HG03064 (cell line): ENCODE measurements around the gene BTBD1.
"Not testable (repeated sequence)": the region's sequence is repeated elsewhere in the genome, so short reads cannot be mapped to it uniquely, and the experiment has no call there.

Experiments used
- ATAC-seq: cut with Tn5 transposase; IDR thresholded peaks from one replicate; pipeline ENCODE4 v1.9.1; 2021; ENCODE audit warnings: low read depth; ENCODE audit not compliant: unreplicated experiment

Gene BTBD1

DNA sequence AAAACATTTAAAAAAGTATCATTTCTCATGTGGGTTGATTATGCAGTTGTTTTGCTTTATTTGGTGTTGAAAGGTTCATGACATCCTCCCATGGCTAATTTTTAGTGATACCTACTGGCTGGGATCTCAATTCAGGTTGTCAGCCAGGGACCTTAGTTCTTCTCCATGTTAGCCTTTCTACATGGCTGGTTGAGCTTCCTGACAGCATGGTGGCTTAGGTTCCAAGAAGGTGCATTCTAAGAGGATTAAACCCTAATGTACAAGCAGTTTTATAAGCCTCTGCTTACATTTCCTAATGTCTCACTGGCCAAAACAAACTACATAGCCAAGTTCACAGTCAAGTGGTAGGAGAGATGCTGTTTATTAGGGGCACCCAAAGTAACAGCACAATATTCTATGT, 31.0 kb upstream of the BTBD1 start:
- ATAC-seq: no peak

DNA sequence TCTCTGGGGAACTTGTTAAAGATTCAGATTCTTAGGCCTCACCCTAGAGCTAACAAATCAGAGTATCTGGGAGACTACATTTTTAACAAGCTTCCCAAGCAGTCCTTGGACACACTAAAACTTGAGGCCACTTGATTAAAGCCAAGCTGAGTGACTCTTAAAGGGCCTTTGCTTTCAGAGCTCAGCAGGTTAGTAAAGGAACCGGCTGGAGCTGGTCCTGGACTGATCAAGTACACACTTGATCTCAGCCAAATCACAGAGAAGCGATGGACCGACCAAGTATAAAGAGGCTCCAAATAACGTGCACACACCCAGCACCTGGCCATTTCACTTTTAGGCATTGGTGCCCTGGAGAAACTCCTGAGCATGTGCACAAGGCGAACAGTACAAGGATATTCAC, 27.5 kb upstream of the BTBD1 start:
- ATAC-seq: no peak

DNA sequence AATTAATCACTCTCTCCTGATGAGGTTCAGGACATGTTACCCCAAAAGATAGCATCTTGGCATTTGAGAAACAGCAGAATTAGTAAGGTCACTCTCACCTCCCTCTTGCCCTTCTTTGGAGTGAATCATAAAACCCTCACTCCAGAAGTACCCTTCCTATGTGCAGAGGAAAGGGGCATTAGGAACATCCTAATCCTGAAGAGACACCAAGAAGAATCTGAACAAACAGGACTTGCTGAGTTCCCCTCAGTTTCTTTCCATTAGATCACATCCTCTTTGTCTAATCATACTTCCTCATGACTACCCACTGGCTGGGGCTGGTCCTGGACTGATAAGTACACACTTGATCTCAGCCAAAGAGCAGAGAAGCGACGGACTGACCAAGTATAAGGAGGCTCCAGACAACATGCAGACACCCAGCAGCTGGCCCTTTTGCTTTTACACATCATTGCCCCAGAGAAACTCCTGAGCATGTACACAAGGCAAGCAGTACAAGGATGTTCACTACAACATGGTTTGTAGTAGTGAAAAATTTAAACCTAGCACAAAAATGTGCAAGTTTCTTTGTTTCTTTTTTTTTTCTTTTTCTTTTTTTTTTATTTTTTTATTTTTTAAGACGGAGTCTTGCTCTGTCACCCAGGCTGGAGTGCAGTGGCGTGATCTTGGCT, 25.4 kb upstream of the BTBD1 start:
- ATAC-seq: peak; percentile 75

DNA sequence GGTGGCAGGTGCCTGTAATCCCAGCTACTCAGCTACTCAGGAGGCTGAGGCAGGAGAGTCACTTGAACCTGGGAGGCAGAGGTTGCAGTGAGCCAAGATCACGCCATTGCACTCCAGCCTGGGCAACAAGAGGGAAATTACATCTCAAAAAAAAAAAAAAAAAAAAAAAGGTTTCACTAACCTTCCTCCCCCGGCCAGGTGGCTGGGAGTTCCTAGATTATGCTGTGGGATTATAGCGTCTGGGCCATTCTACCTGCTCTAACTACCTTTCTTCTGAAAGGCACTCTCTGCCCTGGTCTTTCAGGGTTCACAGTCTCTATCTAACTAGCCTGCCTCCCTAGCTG, 24.9 kb upstream of the BTBD1 start:
- not testable (repeated sequence) for ATAC-seq

DNA sequence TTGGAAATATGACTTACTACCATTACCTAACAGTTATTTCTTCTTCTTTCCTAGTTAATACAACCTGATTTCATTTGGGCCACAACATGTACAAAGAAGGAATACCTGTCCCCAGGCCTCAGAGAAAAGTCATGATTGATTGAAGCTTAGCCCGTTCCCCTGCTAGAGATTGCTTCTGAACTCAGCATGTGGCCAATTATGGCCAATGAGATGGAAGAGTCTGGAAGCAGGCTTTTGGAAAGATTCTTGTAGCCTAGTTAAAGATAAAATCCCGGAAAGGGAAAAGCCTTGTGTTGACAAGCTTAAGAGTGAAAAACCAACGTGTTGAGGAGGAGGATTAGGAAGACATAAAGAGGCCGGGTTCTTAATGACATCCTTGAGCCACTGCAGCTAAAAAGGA, 23.4 kb upstream of the BTBD1 start:
- ATAC-seq: no peak

DNA sequence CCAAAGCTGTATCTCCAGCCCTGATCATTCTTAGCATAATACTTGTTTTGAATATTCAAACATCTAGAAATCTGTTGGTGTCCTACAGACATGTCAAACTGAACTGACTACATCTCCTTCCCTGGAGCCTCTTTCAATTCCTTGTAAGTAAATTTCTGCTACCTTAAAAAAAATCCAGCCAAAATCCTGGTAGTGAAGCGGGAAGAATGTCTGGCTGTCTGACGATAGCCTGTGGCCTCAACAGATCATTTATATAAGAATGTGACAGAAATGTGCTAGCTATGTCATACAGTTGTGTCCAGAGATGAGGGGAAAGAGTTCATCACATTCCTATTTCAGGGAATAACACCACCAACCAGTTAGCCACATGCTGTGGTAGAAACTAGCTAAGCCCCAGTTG, 21.8 kb upstream of the BTBD1 start:
- ATAC-seq: no peak

DNA sequence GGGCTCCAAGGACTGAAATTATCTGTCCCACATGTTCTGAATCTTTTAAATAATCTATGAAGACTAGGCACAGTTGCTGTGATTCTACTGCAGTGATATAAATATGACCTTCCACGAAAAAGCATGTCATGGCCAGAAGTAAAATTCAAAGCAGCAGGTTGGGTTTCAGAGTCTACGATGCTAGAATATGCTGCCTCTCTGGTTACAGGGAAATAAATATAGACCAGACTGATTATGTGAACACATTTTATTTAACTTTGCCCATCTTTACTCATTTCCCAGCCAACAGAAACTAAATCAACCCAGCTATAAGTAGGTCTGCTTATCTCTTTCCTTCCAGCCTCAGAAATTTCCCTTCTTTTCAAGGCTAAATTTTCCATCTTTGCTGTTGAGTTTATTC, 20.5 kb upstream of the BTBD1 start:
- no peak for ATAC-seq

DNA sequence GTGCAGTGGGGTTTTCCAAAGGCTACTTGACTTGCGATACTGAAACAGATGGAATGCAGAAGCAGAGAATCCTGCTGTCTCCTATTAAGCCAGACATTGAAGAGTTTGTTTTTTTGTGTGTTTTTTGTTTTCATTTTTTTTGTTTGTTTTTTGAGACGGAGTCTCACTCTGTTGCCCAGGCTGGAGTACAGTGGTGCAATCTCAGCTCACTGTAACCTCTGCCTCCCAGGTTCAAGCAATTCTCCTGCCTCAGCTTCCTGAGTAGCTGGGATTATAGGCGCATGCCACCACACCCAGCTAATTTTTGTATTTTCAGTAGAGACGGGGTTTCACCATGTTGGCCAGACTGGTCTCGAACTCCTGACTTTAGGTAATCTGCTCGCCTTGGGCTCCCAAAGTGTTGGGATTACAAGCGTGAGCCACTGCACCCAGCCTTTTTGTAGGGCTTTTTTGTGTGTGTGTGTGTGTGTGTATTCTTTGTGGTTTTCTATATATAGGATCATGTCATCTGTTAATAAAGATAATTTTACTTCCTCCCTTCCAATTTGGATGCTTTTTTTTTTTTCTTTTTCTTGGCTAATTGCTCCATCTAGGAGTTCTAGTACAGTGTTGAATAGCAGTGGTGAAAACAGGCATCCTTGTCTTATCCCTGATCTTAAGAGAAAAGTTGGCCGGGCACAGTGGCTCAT, 19.0 kb upstream of the BTBD1 start:
- not testable (repeated sequence) for ATAC-seq

DNA sequence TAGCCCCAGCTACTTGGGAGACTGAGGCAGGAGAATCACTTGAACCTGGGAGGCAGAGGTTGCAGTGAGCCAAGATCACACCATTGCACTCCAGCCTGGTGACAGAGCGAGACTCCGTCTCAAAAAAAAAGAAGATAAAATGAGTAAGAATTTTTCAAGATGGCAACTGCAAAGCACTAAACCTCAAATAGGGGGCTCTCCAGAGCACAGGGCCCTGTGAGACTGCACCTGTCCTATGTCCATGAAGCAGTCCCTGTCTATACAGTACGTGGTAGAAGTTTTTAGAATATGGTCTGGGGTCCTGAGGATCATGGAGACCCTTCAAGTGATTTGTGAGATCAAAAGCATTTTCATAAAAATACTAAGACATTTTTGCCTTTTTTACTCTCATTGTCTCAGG, 18.4 kb upstream of the BTBD1 start:
- not testable (repeated sequence) for ATAC-seq

DNA sequence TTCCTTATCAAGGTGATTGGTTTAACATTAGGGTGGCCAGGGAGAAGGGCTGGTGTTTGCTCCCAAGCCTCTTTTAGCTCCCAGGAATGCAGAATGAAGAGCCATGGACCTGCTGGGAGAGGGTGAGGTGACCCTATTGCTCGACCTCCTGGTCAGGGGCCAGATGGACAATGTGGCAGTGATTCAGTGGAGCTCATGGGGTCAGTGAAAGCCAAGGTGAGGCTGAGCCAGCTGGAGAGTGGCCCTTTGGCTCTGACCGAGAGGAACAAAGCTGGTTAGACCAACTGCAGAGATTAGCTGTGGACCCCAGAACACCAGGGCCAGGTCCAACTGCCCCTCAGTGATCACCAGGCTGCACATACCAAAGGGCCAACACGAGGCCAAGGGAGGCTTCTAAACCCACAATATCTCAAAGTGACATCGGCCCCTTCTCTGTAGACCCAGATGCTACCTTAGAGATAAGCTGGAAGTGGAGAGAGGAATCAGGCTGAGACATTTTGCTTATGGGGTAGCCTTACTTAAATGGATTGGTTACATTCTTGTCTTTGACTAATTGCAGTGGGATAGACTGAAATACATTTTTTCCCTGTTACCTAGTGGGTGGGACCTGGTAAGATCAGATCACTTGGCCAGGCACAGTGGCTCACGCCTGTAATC, 15.8 kb upstream of the BTBD1 start:
- no peak for ATAC-seq

DNA sequence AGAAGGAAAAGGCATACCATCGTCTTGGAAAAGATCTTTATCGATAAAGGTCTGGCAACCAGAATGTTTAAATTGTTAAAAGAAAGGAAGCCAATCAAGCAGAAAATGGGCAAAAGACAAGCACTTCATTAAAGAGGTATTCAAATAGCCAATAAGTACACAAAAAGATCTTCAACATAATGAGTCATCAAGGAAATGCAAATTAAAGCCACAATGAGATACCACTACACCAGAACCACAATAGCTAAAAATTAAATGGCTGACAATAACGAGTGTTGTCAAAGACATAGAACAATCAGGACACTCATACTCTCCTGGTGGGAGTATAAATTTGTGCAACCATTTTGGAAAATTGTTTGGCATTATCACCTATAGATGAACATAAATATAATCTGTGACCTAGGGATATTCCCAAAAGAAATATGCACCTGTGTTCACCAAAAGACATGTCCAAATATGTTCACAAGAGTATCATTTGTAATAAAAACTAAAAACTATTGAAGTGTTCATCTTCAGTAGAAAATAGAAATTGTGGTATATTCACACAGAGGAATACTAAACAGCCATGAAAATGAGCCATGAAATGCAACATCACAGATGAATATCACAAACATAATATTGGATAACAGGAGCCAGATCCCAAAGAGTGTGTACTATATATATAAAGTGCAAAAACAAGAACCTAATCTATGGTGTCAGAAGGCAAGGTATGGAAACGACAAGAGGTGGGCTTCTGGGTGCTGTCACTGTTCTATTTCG, 14.4 kb upstream of the BTBD1 start:
- ATAC-seq: no peak

DNA sequence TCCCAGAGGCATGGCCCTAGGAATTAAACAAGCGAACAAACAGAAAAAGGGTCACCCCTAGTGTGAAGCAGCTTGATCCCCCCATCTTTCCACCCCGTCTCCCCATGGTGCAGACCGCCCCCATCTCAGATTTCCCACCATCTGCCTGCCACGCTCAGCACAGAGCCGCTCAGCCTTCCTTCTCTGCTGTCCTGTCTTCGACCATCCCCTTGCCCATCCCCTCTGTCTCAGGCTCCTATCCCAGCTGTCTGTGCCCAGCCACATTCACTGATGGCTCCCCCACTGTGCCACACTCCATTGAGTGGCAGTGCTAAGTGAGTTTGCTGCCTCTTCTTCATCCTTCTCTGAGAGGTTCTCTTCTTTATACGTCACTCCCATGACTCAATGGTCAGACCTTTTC, 11.7 kb upstream of the BTBD1 start:
- ATAC-seq: no peak

DNA sequence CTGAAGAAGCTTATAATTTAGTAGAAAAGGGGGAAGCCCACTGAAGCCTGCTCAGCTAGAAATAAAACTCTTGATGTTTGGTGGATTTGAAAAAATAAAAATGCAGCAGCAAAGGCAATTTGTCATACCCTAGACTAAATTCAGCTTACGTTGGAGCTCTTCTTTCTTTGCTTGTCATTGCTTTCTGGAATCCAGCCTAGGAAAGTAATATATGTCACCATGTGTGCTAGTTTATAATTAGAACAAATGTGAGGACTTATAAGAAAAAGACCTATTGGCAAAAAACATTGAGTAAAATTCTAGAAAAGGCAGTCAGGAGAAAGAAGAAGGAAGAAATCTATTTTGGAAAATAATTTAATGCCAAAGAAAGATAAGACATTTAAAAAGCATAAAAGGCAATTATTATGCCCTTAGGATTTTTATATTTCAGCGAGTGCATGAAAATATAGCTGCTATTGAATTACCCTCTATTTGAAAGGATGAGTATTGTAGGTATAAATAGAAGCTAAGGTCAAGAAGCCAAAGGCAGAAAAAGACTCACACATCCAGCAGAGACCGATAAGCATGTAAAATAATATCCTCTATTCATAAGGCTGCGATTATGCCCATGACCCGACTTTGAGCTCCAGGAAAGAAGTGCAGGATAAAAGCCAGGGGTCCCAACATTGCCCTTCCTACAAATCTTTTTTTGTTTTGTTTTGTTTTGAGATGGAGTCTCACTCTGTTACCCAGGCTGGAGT, 10.6 kb upstream of the BTBD1 start:
- no peak for ATAC-seq

DNA sequence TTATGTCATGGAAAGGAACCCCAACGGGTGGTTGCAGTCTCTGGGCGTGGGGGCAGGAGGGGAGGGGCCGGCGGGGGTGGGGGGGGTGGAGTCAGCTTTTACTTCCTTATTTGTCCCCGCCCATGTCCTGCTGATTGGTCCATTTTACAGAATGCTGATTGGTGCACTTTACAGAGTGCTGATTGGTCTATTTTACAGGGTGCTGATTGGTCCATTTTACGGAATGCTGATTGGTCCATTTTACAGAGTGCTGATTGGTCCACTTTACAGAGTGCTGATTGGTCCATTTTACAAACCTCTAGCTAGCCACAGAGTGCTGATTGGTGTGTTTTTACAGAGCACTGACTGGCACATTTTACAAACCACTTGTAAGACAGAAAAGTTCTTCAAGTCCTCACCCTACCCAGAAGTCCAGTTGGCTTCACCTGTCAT, 2.2 kb upstream of the BTBD1 start:
- ATAC-seq: not testable (repeated sequence)

DNA sequence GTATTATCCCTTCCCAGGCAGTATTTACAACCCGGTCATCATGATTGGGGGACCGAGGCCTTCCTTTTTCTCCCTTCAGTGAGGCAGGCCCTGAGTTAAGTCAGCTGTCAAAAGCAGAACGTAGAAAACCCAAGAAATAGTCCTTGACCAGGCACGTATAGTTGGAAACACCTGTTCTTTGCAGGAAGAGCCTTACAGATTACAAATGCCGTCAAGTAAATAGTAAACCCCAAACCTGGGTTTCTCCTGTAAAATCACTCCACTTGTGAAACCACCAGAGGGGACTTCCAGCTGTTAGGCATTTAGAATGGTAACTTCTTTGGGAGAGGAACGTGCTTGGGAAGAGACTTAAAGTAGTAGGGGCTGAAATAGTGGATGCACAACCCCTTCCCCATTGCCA, 1.0 kb upstream of the BTBD1 start:
- ATAC-seq: no peak

DNA sequence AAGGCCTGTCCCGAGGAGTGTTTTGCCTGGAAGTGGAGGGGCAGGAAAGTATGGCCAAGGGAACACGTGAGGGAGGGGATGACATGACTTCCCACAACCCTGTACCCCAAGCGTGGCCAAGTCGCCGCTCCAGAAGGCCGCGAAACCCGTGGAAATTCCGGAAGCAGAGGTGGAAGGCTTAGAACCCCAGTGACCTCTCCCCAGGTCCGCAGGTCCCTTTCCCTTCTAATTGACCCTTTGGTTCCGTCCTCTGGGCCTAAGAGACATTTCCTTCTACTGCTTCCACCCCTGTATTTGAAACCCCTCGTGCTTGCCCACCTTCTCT, 548 bp upstream of the BTBD1 start:
- ATAC-seq: no peak

DNA sequence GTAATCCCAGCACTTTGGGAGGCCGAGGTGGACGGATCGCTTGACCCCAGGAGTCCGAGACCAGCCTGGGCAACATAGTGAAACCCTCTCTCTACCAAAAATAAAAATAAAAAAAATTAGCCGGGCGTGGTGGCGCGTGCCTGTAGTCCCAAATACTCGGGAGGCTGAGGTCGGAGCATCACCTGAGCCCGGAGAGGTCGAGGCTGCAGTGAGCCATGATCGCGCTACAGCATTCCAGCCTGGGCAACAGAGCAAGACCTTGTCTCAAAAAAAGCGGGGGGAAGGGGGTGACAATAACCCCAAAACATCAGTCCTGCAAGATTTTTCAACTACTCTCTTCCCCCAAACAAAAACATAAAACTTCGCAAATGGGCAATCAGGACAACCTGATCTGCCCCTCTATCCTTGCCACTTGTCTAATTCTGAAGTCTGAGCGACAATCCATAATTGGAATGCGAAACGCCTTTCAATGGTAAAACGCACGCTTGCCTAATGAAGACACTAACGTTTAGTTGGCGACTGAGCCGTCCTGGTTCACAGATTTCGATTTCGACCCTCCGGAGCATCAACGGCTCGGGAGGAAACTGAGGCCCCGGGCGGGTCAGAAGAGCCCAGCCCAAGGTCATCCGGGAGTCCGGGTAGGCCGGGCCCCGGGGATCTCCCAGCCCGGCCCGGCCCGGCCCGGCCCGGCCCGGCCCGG, 868 bp downstream of the BTBD1 start:
- no peak for ATAC-seq

DNA sequence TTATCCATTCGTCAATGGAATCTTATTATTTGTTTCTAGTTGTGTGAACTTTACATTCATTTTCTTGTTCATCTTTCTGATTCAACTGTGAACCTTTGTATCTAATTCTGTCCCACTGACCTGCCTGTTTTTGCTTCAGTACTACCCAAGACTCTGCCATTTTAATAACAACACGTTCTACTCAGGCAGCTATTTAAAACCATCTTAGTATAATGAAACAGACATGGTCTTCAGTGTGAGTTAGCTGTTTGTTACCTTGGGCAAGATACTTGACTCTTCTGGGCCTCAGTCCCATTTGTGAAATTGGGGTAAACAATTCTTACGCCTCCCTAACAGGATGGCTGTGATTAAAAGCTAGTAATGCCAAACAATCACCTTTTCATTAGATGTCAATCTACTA, 1.6 kb downstream of the BTBD1 start:
- no peak for ATAC-seq

DNA sequence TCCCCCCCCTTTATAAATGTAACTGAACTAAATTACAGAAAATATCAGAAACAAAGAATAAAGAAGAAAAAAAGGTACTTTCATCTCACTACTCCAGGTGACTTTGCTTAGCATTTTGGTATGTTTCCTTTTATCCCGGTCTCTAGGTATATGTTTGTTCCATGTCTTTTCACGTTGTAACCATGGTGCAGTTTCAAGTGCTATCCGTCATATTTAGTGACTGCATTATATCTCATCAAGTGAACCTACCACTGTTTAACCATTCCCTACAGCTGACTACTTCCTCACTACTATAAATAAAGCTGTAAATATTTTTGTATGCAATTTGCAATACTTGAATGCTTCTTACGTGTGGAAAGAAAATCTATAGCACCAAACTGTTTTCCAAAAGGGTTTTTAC, 2.2 kb downstream of the BTBD1 start:
- ATAC-seq: no peak

DNA sequence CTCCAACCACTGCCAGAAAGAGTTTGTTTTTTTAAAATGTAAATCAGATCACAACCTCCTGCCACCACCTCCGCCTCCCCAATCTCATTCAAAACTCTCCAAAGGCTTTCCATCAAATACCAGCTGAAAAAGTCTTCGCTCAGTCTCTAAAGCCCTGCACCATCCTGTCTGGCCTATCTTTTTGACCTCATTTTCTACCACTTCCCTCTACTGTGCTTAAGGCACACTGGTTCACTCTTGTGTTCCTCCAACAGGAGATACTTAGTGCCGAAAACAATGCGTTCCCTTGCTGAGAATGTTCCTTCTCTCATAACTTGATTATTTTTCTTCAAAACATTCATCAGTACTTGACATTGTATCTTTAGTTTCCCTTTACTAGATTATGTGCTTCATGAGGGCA, 3.5 kb downstream of the BTBD1 start:
- no peak for ATAC-seq
